Measurements from ENCODE around the gene FAM53C. TPM values are rescaled to one million over a fixed set of nuclear protein-coding genes. Genes with fewer than 3 reads are reported as not detected.
A peak's percentile ranks its signal among the peaks of the same experiment; 100 is the strongest.

FAM53C gene
- polyA plus RNA-seq, 4 donors, result 29.6 to 39.9 (median 31.8) TPM

GRCh38 chr5:138350563-138350890, 12.5 kb downstream of the FAM53C start:
- DNase-seq (ENCODE audit: low read depth in 4 of 4, low spot score in 2 of 4), result no peak

- DNase-seq (ENCODE audit: low read depth in 4 of 4, low spot score in 2 of 4), result no peak
Observed at GRCh38 chr5:138351056-138351455, 13.0 kb downstream of the FAM53C start.

- no peak for DNase-seq (ENCODE audit: low read depth in 4 of 4, low spot score in 2 of 4)
Observed at GRCh38 chr5:138351517-138351916, 13.5 kb downstream of the FAM53C start.

- peak in 2 of 4 donors; percentile 56 to 80 for DNase-seq (ENCODE audit: low read depth in 4 of 4, low spot score in 2 of 4)
Observed at GRCh38 chr5:138352071-138352721, 14.1 kb downstream of the FAM53C start, which contains the start of gene KDM3B. Gene KDM3B (plus strand): TSS chr5:138352685. CDS start chr5:138352796, 111 bp downstream.

GRCh38 chr5:138352722-138353559, 14.9 kb downstream of the FAM53C start:
- DNase-seq (ENCODE audit: low read depth in 4 of 4, low spot score in 2 of 4), result peak in 1 of 4 donors; percentile 52

- peak in 2 of 4 donors; percentile 59 to 79 for DNase-seq (ENCODE audit: low read depth in 4 of 4, low spot score in 2 of 4)
Observed at GRCh38 chr5:138353560-138354080, 15.6 kb downstream of the FAM53C start.

GRCh38 chr5:138354387-138354786, 16.3 kb downstream of the FAM53C start:
- no peak for DNase-seq (ENCODE audit: low read depth in 4 of 4, low spot score in 2 of 4)

- no peak for DNase-seq (ENCODE audit: low read depth in 4 of 4, low spot score in 2 of 4)
Observed at GRCh38 chr5:138354926-138355378, 16.9 kb downstream of the FAM53C start.

- no peak for DNase-seq (ENCODE audit: low read depth in 4 of 4, low spot score in 2 of 4)
Observed at GRCh38 chr5:138359621-138360020, 21.6 kb downstream of the FAM53C start.

- DNase-seq (ENCODE audit: low read depth in 4 of 4, low spot score in 2 of 4), result no peak
Observed at GRCh38 chr5:138360941-138361452, 22.9 kb downstream of the FAM53C start.

- DNase-seq (ENCODE audit: low read depth in 4 of 4, low spot score in 2 of 4), result no peak
Observed at GRCh38 chr5:138364576-138364975, 26.5 kb downstream of the FAM53C start.

GRCh38 chr5:138366632-138367382, 28.7 kb downstream of the FAM53C start:
- no peak for DNase-seq (ENCODE audit: low read depth in 4 of 4, low spot score in 2 of 4)

- DNase-seq (ENCODE audit: low read depth in 4 of 4, low spot score in 2 of 4), result no peak
Observed at GRCh38 chr5:138369261-138369660, 31.2 kb downstream of the FAM53C start.

GRCh38 chr5:138369706-138370105, 31.6 kb downstream of the FAM53C start:
- DNase-seq (ENCODE audit: low read depth in 4 of 4, low spot score in 2 of 4), result no peak

GRCh38 chr5:138370537-138370936, 32.5 kb downstream of the FAM53C start:
- DNase-seq (ENCODE audit: low read depth in 4 of 4, low spot score in 2 of 4), result no peak

GRCh38 chr5:138371454-138371853, 33.4 kb downstream of the FAM53C start:
- DNase-seq (ENCODE audit: low read depth in 4 of 4, low spot score in 2 of 4), result no peak

- no peak for DNase-seq (ENCODE audit: low read depth in 4 of 4, low spot score in 2 of 4)
Observed at GRCh38 chr5:138372225-138372624, 34.2 kb downstream of the FAM53C start.

- no peak for DNase-seq (ENCODE audit: low read depth in 4 of 4, low spot score in 2 of 4)
Observed at GRCh38 chr5:138372653-138373052, 34.6 kb downstream of the FAM53C start.

- no peak for DNase-seq (ENCODE audit: low read depth in 4 of 4, low spot score in 2 of 4)
Observed at GRCh38 chr5:138382347-138382746, 44.3 kb downstream of the FAM53C start.

GRCh38 chr5:138385660-138386059, 47.6 kb downstream of the FAM53C start:
- DNase-seq (ENCODE audit: low read depth in 4 of 4, low spot score in 2 of 4), result no peak

GRCh38 chr5:138386290-138386689, 48.2 kb downstream of the FAM53C start:
- no peak for DNase-seq (ENCODE audit: low read depth in 4 of 4, low spot score in 2 of 4)
